Stimulated activated CD8-positive, alpha-beta memory T cell treated with anti-CD3 and anti-CD28 coated beads, Interleukin-7, amount 100 ng/mL, for 24 hours (primary cell): ENCODE measurements around the gene DSP.

Experiments
- DNase-seq: peaks from one replicate; pipeline ENCODE4 v3.0.0-alpha.2; 2020; ENCODE audit warnings: low read depth

Gene DSP

GRCh38 chr6:7538484-7538883 lies 3.0 kb upstream of the DSP start:
- no peak for DNase-seq

DNA sequence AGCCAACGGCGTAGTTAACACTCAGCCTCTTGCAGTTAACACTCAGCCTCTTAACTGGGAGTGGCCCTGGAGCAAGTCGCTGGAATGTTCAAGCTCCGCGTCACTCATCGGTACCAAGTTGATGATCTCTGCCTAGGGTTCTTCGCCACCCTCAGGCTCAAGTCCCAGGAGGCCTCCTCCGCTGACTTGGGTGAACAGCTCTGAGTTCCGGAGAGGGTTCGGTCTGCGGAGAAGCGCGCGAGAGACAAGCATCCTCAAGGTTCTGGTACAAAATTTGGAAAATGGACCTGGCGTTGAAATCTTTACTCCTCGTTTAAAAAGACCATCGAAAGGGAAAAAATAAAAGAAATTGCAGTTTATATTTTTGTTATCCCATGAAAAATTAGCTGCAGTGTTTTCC lies 876 bp upstream of the DSP start:
- no peak for DNase-seq

DNA sequence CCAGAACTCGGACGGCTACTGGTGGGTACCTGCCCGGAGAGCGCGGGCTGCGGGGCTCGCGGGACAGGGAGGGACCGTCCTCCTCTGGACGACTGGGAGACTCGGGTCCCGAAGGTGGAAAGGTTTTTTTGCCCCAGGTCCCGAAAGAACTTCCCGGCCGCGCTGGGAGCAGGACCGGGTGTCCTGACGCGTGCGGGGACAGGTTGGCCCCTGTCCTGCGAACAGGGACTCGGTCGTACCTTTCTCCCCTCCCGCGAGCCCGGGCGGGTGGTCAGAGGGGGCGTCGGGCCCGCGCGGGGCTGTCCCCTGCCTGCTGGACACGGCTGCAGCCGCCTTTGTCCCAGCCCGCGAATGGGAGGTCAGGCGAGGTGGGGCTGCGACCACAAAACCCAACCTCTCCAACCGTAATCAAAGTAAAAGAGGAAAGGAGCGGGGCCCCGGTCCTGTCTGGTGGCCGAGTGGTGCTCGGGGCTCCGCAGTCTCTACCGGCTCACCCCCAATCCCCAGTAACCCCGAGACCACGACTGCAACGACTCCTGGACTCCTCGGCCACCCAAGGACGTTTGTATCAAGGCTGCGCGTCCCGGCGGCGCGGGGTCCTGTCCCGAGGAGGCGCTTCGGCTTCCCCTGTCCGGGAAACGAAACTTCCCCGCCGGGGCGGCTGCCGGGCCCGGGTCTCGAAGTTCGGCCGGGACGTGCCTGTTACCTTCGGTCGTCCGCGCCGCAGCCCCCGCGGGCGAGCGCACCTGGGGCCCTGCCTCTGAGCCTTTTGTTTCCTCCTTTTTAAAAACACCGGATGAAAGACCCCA lies 798 bp downstream of the DSP start:
- DNase-seq: no peak

DNA sequence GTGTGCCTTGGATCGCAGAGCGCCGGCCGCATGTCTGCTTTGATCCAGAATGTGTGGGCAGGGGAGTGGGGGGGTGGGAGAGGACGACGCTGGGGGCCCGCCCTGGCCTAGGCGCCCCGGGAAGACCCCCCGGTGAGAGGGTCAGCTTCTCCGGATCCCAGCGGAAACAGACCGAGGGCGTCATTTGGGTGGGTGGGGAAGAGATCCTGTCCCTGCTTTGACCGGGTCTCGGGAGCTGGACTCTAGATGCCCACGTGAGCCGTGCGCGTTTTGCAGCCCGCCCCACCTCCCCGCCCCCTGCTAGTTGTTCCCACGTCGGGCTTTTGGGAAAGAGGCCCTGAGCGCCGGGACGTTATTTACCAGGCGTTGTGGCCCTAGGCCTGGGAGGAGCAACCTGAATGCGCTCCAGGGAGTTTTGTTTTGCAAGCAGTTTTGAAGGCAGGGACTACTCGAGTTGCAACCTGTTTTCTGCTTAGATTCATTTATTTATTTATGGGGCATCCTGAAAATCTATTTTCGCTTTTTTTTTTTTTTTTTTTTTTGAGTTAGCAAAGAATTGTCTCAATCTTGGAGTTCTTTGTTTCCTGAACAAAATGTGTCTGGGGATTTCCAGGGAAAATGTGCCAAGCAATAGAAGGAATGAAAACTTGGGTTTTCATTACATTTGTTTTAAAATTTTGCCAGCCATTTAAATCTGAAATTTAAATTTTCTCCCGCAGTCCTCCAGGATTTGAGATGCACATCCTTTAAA lies 1.6 kb downstream of the DSP start:
- no peak for DNase-seq

- no peak for DNase-seq
Observed at GRCh38 chr6:7543789-7544424, 2.4 kb downstream of the DSP start.

DNA sequence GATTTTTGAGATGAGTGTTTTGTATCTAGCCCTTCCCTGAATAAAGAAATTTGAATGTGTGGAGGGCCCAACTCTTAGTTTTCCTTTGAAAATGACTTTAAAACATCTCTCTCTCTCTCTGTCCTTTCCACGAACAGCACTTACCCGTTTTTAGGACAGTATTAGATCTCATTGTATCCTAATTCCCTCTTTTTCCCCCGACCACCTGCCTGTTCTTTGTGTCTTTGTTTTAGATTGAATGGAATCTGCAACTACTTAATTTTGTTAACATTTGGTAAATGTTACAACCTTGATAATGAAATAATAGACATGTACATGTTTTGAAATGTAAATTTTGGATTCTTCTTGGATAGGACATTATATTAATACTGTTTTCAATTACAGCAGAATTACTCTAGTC lies 3.1 kb downstream of the DSP start:
- no peak for DNase-seq

- no peak for DNase-seq
Observed at GRCh38 chr6:7545316-7546019, 4.0 kb downstream of the DSP start.

GRCh38 chr6:7546020-7546369 lies 4.5 kb downstream of the DSP start:
- DNase-seq: no peak

GRCh38 chr6:7546383-7546782 lies 4.9 kb downstream of the DSP start:
- no peak for DNase-seq

DNA sequence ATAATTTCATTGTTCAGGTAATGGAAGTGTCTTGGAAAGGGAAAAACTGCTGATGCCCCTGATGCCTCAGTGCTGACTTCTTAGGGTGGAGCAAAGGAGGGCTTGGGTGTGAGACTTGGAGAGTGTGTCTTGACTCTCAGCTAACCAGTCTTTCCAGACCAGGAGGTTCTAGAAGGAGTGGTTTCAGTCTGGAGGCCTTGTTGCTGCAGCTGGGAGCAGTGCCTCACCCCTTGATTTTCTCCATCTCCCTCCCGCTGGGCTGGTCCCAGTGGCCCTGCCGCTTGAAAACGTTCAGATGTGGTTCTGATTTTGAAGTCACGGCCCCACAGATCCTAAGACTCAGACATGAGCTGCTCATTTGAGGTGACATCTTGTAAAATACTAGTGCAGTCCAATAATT lies 5.4 kb downstream of the DSP start:
- DNase-seq: no peak

DNA sequence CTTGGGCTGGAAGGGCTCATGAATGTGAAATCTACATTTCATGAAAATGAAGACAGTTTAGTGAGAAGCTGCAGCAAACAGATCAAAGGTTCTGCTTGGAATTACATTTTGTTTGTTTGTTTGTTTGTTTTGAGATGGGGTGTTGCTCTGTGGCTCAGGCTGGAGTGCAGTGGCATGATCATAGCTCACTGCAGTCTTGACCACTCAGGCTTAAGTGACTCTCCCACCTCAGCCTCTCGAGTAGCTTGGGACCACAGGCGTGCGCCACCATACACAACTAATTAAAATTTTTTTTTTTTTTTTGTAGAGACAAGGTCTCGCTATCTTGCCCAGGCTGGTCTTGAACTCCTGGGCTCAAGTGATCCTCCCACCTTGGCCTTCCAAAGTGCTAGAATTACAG lies 5.8 kb downstream of the DSP start:
- DNase-seq: no peak

GRCh38 chr6:7550433-7550801 lies 8.9 kb downstream of the DSP start:
- no peak for DNase-seq

- DNase-seq: no peak
Observed at GRCh38 chr6:7554533-7555275, 13.2 kb downstream of the DSP start.

DNA sequence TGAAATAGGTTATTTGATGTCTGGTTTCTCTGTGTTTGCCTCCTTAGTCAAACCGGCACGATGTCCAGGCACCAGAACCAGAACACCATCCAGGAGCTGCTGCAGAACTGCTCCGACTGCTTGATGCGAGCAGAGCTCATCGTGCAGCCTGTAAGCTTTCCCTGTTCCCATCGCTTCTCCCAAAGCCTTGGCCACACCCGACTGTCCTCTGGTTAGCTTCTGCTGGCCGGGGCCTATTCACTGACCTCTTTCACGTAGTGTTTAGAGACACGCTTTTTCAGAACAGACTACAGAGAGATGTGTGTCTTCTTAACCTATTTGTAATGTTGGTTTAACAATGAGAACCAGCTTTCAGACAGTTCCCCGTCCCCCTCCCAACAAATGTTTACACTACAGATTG lies 14.2 kb downstream of the DSP start:
- DNase-seq: no peak

- no peak for DNase-seq
Observed at GRCh38 chr6:7556394-7557106, 15.1 kb downstream of the DSP start.

- DNase-seq: no peak
Observed at GRCh38 chr6:7557652-7558051, 16.2 kb downstream of the DSP start.

GRCh38 chr6:7558781-7559180 lies 17.3 kb downstream of the DSP start:
- no peak for DNase-seq

DNA sequence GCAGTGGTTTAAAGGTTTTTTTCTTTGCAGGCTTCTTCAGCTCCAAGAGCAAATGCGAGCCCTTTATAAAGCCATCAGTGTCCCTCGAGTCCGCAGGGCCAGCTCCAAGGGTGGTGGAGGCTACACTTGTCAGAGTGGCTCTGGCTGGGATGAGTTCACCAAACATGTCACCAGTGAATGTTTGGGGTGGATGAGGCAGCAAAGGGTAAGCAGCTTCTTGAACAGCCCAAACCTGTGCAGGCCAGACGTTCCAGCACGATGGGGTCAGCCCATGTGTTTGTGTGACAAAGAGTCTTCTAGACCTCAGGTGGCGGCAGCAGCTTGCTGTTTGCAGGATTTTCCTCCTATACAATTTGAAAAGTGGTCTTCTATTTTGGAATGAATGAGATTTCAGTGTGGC lies 17.7 kb downstream of the DSP start:
- DNase-seq: no peak

DNA sequence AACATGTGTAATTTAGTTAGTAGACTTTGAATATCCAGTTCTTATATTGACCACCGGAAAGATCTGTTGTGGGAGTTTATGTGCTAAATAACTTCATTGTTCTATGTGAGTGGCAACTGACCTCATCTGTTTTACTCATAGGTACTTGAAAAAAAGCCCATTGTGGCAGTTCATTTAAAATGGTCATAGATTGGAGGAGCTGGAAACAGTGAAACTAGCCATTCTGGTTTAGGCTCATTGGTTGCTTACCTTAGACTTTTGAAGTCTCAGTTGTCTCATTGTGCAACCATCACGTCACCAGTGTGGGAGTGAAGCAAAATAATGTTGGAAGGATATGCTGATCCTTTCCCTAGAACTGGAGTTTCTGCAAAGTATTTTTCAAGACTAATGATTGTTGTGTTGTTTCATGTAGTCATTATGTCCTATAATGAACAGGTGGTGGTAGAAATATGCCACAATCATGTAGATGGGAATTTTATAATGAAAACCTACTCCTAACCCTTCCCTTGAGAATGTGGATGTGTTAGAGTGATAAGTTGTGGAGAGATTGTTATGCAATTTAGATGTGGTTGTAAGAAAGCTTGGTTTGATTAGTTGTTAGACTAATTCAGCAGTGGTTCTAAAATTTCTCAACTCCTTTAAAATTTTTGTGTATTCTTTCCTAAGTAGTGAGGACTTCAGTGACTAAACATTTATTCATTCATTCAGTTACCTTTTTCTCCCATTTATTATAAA lies 18.3 kb downstream of the DSP start:
- DNase-seq: no peak

- no peak for DNase-seq
Observed at GRCh38 chr6:7561153-7561964, 19.9 kb downstream of the DSP start.
